Measurements from ENCODE around the gene HNRNPL. TPM values are rescaled to one million over a fixed set of nuclear protein-coding genes. Genes with fewer than 3 reads are reported as not detected.

Gene HNRNPL
- total and polyA plus RNA-seq, 9 of the 15 experiments (the other 6 are each of a cell fraction or from before 2014, with no cell fraction given): 39.5 to 610 (median 299) TPM

- no peak for TF ChIP-seq CTCFL (IDR thresholded peaks at IDR 0.05; ENCODE audit: borderline replicate concordance, insufficient read depth, low read depth, low read length, poor library complexity, severe bottlenecking)
- TF ChIP-seq, protein P1, sequence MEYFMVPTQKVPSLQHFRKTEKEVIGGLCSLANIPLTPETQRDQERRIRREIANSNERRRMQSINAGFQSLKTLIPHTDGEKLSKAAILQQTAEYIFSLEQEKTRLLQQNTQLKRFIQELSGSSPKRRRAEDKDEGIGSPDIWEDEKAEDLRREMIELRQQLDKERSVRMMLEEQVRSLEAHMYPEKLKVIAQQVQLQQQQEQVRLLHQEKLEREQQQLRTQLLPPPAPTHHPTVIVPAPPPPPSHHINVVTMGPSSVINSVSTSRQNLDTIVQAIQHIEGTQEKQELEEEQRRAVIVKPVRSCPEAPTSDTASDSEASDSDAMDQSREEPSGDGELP (CRISPR knock-in tag; IDR thresholded peaks at IDR 0.05; ENCODE audit: borderline replicate concordance): peak; percentile 72
- peak; percentile 6 to 55; a peak in 2 of 4 replicates for TF ChIP-seq TEAD1 (CRISPR knock-in tag; IDR thresholded peaks at IDR 0.05)
- TF ChIP-seq HMG20A (CRISPR knock-in tag; conservative IDR thresholded peaks at IDR 0.05): peak; percentile 73; the same call in 1 of the 2 replicates
- TF ChIP-seq, protein P2, sequence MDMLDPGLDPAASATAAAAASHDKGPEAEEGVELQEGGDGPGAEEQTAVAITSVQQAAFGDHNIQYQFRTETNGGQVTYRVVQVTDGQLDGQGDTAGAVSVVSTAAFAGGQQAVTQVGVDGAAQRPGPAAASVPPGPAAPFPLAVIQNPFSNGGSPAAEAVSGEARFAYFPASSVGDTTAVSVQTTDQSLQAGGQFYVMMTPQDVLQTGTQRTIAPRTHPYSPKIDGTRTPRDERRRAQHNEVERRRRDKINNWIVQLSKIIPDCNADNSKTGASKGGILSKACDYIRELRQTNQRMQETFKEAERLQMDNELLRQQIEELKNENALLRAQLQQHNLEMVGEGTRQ (CRISPR knock-in tag; IDR thresholded peaks at IDR 0.05): no peak; the same call in 1 of the 2 replicates
- TF ChIP-seq, protein P3, sequence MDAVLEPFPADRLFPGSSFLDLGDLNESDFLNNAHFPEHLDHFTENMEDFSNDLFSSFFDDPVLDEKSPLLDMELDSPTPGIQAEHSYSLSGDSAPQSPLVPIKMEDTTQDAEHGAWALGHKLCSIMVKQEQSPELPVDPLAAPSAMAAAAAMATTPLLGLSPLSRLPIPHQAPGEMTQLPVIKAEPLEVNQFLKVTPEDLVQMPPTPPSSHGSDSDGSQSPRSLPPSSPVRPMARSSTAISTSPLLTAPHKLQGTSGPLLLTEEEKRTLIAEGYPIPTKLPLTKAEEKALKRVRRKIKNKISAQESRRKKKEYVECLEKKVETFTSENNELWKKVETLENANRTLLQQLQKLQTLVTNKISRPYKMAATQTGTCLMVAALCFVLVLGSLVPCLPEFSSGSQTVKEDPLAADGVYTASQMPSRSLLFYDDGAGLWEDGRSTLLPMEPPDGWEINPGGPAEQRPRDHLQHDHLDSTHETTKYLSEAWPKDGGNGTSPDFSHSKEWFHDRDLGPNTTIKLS (IDR thresholded peaks at IDR 0.05; ENCODE audit: borderline replicate concordance, low read depth): peak; percentile 21; the same call in 1 of the 2 replicates
- no peak for TF ChIP-seq ZNF583 (CRISPR knock-in tag; IDR thresholded peaks at IDR 0.05)
- TF ChIP-seq, protein P4, sequence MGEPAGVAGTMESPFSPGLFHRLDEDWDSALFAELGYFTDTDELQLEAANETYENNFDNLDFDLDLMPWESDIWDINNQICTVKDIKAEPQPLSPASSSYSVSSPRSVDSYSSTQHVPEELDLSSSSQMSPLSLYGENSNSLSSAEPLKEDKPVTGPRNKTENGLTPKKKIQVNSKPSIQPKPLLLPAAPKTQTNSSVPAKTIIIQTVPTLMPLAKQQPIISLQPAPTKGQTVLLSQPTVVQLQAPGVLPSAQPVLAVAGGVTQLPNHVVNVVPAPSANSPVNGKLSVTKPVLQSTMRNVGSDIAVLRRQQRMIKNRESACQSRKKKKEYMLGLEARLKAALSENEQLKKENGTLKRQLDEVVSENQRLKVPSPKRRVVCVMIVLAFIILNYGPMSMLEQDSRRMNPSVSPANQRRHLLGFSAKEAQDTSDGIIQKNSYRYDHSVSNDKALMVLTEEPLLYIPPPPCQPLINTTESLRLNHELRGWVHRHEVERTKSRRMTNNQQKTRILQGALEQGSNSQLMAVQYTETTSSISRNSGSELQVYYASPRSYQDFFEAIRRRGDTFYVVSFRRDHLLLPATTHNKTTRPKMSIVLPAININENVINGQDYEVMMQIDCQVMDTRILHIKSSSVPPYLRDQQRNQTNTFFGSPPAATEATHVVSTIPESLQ (CRISPR knock-in tag; IDR thresholded peaks at IDR 0.05): no peak
- TF ChIP-seq ZNF766 (CRISPR knock-in tag; conservative IDR thresholded peaks at IDR 0.05): no peak
- no peak for TF ChIP-seq ATF3 (IDR thresholded peaks at IDR 0.05)
- no peak for TF ChIP-seq ATF3 (CRISPR knock-in tag; conservative IDR thresholded peaks at IDR 0.05)
- no peak for TF ChIP-seq BRCA1 (IDR thresholded peaks at IDR 0.05)
- no peak for TF ChIP-seq BRCA1 (CRISPR knock-in tag; IDR thresholded peaks at IDR 0.05)
- TF ChIP-seq MIER1 (IDR thresholded peaks at IDR 0.05; ENCODE audit: low read depth): no peak
- no peak for TF ChIP-seq HDAC3 (IDR thresholded peaks at IDR 0.05; ENCODE audit: borderline replicate concordance, partially characterized antibody)
- no peak for TF ChIP-seq KHSRP (IDR thresholded peaks at IDR 0.05)
- TF ChIP-seq CREB1 (IDR thresholded peaks at IDR 0.05): no peak; the same call in 1 of the 2 replicates
- no peak for TF ChIP-seq CREB1 (CRISPR knock-in tag; IDR thresholded peaks at IDR 0.05)
These were observed 483 bp downstream of the HNRNPL start (continued) for GRCh38 chr19:38849147-38849859.
